Panc1 (cell line): Measurements from ENCODE around the gene BTBD2. TPM values are rescaled to one million over a fixed set of nuclear protein-coding genes. Genes with fewer than 3 reads are reported as not detected.
A peak's percentile ranks its signal among the peaks of the same experiment; 100 is the strongest.

Source experiments
- ATAC-seq: fragments of 200-7000 bp; cut with Tn5 transposase; 2 replicates; pipeline ENCODE4 v1.9.1; 2020; ENCODE audit warnings: mild to moderate bottlenecking, moderate library complexity
- BruUV-seq: library from RNA; stranded (reverse); fragments of 400-500 nt; replicated peaks from 2 replicates; lab custom pipeline; 2021; lab: Mats Ljungman, UMichigan
- CTCF ChIA-PET: fragments of 300-600 bp; sonication (Branson Sonifier 250); formaldehyde crosslinking; loops from one replicate; lab custom pipeline; 2022; ENCODE audit warnings: antibody characterized with exemption; lab: Charles Lee
- POLR2A ChIA-PET: fragments of 300-600 bp; sonication (Branson Sonifier 250); formaldehyde crosslinking; loops from one replicate; lab custom pipeline; 2022; ENCODE audit warnings: antibody characterized with exemption; lab: Charles Lee
- DNase-seq: peaks from one replicate; pipeline ENCODE4 v3.0.0-alpha.2; 2010; ENCODE audit warnings: low read depth, low spot score
- H3K27ac ChIP-seq: 2 replicates; pipeline ENCODE4 v1.5.1; 2011; ENCODE audit warnings: mild to moderate bottlenecking, low read length, inconsistent platforms
- H3K27me3 ChIP-seq: fragments of 200-500 bp; sonication (Bioruptor generic); 2 replicates; pipeline ENCODE4 v1.6.0; 2014; ENCODE audit warnings: low read length, inconsistent platforms; ENCODE audit not compliant: control insufficient read depth, insufficient read depth
- H3K36me3 ChIP-seq: fragments of 200-500 bp; sonication (Bioruptor generic); 2 replicates; pipeline ENCODE4 v1.5.1; 2014; ENCODE audit warnings: inconsistent platforms, mild to moderate bottlenecking, low read length, moderate library complexity; ENCODE audit not compliant: control insufficient read depth, insufficient read depth
- H3K4me1 ChIP-seq: 2 replicates; pipeline ENCODE4 v1.5.1; 2011; ENCODE audit warnings: inconsistent platforms, mild to moderate bottlenecking, low read length, moderate library complexity; ENCODE audit not compliant: control insufficient read depth, insufficient read depth
- H3K4me3 ChIP-seq, 2 experiments: 2 replicates each; pipeline ENCODE4 v1.5.1; 2011 to 2012; ENCODE audit warnings: low read depth in 2 of 2, low read length in 2 of 2, mild to moderate bottlenecking in 2 of 2, inconsistent platforms in 1 of 2, moderate library complexity in 1 of 2
- H3K9me3 ChIP-seq: fragments of 200-500 bp; sonication (Bioruptor generic); 2 replicates; pipeline ENCODE4 v1.5.1; 2014; ENCODE audit warnings: low read depth, mild to moderate bottlenecking, inconsistent platforms, low read length, moderate library complexity; ENCODE audit not compliant: control insufficient read depth, insufficient read depth
- POLR2AphosphoS5 ChIP-seq: IDR thresholded peaks from 2 replicates; pipeline ENCODE4 v1.6.1; 2012; ENCODE audit warnings: mild to moderate bottlenecking, low read depth, low read length, moderate library complexity
- SIN3A ChIP-seq: IDR thresholded peaks from 2 replicates; pipeline ENCODE4 v1.6.1; 2012; ENCODE audit warnings: low read depth, mild to moderate bottlenecking, low read length, moderate library complexity, borderline replicate concordance; ENCODE audit not compliant: insufficient read depth
- TCF7L2 ChIP-seq: IDR thresholded peaks from 2 replicates; pipeline ENCODE4 v1.6.1; 2011; ENCODE audit warnings: mild to moderate bottlenecking, low read depth, low read length, inconsistent platforms
- in situ Hi-C: cut with HindIII; loops from 2 replicates; pipeline ENCODE4 v1.10.0; 2016; ENCODE audit warnings: low sequenced_read_pairs, low pct_unique_long_range_greater_than_20kb
- intact Hi-C: fragments of 100-400 bp; cut with micrococcal nuclease; formaldehyde crosslinking; loops from one replicate; pipeline ENCODE4 v1.10.0; 2022; ENCODE audit not compliant: unreplicated experiment
- total RNA-seq: library from RNA; stranded (reverse); gene quantifications from one replicate; pipeline ENCODE4 v1.2.1, GENCODE V29; 2021; ENCODE audit not compliant: unreplicated experiment
- TF ChIP-seq, protein P1 (sequence below), 2 experiments: IDR thresholded peaks; 2 replicates each; pipeline ENCODE4 v1.6.1; 2011 to 2012; ENCODE audit warnings: low read depth in 2 of 2, control low read depth in 1 of 2, low read length in 1 of 2, mild to moderate bottlenecking in 1 of 2, moderate library complexity in 1 of 2; ENCODE audit not compliant: insufficient read depth in 1 of 2
- TF ChIP-seq, protein P2 (sequence below): fragments of 450-650 bp; IDR thresholded peaks from 2 replicates; pipeline ENCODE4 v1.5.1; 2017; ENCODE audit warnings: mild to moderate bottlenecking

Gene BTBD2
- total RNA-seq, 1 experiment from 2014 or later, result 59.6 TPM

DNA sequence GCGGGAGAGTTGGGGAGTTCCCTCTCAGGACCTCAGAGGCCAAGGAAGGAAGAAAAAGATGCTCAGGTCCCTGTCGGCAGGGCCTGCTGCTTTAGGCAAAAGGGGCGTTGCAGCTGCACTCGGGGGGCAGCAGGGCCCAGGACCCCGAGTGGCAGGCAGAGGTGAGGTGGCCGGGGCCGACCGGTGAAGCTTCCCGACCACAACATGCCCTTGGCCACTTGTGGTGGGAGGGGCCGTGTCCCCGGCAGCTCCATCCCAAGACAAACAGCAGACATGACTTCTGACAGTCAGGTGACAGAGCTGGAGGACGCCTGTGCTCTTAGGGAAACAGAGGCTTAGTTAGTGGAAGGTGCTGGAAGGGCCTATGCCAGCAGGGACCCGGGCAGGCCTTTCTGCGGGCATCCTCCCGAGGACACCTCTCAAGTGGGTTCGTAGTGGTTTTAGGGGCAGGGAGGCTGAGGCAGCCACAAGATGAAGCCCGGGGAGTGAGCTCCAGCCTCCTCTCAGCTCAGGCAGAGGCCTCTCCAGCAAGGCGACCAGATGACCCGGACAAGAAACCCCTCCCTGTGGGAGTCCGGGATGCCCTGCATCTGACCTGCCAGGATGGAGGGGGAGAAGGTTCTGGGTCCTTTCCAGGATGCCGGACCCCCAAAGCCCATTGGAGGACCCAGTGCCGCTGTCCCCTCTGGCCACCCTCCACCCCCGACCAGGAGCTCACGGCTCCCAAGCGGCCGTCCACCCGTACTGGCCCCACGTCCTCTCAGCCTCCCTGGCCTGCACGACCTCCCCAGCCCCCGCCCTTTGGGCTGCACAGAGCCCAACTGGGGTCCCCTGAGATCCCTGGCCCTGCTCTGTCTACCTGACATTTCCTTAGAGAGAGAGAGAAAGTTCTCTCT is 24.2 kb downstream of the BTBD2 start:
- Histone ChIP-seq H3K4me3 (no peak overlapping the region), H3K27ac (no peak overlapping the region), H3K9me3 (no peaks in the 10 kb centered on the region), H3K27me3 (no peaks in the 10 kb centered on the region), H3K36me3 (no peaks in the 10 kb centered on the region), H3K4me1 (no peaks in the 10 kb centered on the region)
- DNase-seq (no peak), ATAC-seq (no peak)
- TF ChIP-seq, protein P1, sequence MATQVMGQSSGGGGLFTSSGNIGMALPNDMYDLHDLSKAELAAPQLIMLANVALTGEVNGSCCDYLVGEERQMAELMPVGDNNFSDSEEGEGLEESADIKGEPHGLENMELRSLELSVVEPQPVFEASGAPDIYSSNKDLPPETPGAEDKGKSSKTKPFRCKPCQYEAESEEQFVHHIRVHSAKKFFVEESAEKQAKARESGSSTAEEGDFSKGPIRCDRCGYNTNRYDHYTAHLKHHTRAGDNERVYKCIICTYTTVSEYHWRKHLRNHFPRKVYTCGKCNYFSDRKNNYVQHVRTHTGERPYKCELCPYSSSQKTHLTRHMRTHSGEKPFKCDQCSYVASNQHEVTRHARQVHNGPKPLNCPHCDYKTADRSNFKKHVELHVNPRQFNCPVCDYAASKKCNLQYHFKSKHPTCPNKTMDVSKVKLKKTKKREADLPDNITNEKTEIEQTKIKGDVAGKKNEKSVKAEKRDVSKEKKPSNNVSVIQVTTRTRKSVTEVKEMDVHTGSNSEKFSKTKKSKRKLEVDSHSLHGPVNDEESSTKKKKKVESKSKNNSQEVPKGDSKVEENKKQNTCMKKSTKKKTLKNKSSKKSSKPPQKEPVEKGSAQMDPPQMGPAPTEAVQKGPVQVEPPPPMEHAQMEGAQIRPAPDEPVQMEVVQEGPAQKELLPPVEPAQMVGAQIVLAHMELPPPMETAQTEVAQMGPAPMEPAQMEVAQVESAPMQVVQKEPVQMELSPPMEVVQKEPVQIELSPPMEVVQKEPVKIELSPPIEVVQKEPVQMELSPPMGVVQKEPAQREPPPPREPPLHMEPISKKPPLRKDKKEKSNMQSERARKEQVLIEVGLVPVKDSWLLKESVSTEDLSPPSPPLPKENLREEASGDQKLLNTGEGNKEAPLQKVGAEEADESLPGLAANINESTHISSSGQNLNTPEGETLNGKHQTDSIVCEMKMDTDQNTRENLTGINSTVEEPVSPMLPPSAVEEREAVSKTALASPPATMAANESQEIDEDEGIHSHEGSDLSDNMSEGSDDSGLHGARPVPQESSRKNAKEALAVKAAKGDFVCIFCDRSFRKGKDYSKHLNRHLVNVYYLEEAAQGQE (IDR thresholded peaks at IDR 0.05; ENCODE audit: insufficient read depth in 1 of 2, low read depth in 2 of 2, low read length in 1 of 2), result no peak
- no peak for TF ChIP-seq TCF7L2
- no peak for TF ChIP-seq POLR2AphosphoS5
- TF ChIP-seq, protein P2, sequence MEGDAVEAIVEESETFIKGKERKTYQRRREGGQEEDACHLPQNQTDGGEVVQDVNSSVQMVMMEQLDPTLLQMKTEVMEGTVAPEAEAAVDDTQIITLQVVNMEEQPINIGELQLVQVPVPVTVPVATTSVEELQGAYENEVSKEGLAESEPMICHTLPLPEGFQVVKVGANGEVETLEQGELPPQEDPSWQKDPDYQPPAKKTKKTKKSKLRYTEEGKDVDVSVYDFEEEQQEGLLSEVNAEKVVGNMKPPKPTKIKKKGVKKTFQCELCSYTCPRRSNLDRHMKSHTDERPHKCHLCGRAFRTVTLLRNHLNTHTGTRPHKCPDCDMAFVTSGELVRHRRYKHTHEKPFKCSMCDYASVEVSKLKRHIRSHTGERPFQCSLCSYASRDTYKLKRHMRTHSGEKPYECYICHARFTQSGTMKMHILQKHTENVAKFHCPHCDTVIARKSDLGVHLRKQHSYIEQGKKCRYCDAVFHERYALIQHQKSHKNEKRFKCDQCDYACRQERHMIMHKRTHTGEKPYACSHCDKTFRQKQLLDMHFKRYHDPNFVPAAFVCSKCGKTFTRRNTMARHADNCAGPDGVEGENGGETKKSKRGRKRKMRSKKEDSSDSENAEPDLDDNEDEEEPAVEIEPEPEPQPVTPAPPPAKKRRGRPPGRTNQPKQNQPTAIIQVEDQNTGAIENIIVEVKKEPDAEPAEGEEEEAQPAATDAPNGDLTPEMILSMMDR, result no peak
- TF ChIP-seq SIN3A, result no peak
- CTCF ChIA-PET, result interaction anchor here (0.6 kb wide), 2 partner anchors 27 to 99 kb away, joined by 3 to 8 read pairs; no protein-coding TSS in a partner anchor
- POLR2A ChIA-PET, result interaction anchor here (0.6 kb wide), 2 partner anchors 12 to 500 kb away, joined by 5 to 19 read pairs; partner anchors contain the start of gene REEP6
- BruUV-seq, result no TSS peak
- in situ Hi-C loops (no loop called here), intact Hi-C loops (no loop called here)

DNA sequence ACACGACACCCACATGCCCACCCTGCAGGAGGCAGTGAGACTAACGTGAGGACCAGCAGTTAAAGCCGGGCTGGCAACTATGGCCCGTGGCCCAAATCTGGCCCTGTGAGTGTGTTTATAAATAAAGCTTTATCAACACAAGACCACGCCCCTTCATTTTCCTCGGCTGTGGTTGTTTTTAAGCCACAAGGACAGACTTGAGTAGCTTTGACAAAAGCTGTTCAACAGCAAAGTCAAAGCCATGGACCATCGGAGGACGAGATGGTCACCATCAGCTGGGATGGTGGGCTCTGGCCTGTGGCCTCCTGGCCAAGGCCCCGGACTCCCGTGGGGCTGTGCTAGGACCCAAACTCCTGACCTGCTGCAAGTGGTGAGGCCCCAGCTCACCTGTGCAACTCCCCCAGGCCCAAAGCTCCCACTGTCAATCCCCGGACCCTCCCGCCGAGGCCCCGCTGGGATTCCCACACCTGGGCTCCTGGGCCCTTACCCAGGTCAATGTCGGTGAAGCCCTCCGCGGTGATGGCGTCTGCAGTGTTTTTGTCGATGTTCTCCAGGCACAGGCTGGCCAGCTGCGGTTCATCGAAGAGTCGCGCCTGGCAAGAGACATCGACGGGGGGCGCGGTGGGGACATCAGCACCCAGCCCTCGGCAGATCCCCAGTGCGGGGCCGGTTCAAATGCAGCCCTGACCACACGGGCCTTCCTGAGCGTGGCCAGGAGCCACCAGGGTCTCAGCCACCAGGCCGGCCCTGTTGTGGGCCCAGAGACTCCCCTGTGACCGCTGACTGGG is 25.1 kb downstream of the BTBD2 start:
- TF ChIP-seq, protein P2, result no peak
- TF ChIP-seq, protein P1 (IDR thresholded peaks at IDR 0.05; ENCODE audit: insufficient read depth in 1 of 2, low read depth in 2 of 2, low read length in 1 of 2), result no peak
- TF ChIP-seq TCF7L2 (no peak), POLR2AphosphoS5 (0 out of 2 replicates have a peak, but pooled peaks have one; percentile 12), SIN3A (no peak)
- Histone ChIP-seq H3K27me3 (no peaks in the 10 kb centered on the region), H3K4me1 (no peaks in the 10 kb centered on the region), H3K27ac (no peak overlapping the region), H3K4me3 (no peak overlapping the region), H3K9me3 (no peaks in the 10 kb centered on the region), H3K36me3 (no peaks in the 10 kb centered on the region)
- ATAC-seq, result no peak
- no peak for DNase-seq
- POLR2A ChIA-PET, result interaction anchor here (0.6 kb wide), 1 partner anchor 499 kb away, joined by 19 read pairs; the partner anchor contains the start of gene REEP6
- in situ Hi-C loops (no loop called here), intact Hi-C loops (no loop called here)
- CTCF ChIA-PET, result no interaction called here
- no TSS peak for BruUV-seq
